GM21528 (cell line): ENCODE measurements around the gene AFF3.

Source experiments
- ATAC-seq: cut with Tn5 transposase; IDR thresholded peaks from one replicate; pipeline ENCODE4 v1.9.1; 2021; ENCODE audit warnings: mild to moderate bottlenecking, moderate library complexity; ENCODE audit not compliant: unreplicated experiment, low FRiP score

AFF3 gene

DNA sequence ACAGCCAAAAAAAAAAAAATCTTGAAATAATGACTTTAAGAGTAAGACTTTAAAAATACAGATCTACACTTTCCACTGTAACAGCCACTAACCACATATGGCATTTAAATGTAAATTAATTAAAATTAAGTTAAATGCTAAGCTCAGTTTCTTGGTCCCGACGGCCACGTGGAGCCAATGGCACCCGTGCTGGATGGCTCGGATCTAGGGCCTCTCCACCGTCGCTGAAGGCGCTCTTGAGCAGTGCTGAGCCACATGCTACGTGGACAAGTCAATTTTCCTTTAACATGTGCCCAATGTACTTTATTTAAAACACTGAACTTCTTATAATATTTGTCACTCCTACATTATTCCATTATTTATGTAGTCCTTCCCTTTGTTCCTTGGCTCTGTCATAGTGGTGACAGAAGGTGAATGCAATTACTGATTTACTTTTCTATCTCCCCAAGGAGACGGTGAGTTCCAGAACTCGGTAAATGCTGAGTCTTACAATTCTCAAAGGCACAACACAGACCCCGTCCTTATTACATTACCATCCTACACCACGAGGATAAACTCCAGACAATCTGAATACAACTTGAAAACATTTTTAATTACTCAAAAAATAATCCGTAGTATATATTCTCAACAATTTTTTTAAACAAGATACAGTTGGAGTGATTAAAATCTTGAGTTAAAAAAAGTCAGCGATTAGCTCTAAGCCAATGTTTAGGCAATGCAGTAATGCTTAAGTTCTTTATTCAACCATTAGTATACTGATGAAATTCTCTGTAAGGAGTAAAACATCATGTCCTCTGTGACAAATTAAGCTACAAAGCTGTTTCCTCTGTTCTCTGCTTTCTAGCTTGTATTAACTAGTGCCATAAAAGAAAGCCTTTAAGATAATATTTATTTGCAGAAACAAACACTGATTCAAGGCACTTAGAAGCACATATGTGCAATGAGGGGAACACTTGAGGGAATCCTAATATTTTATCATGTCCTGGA is 95.1 kb downstream of the AFF3 start:
- ATAC-seq, result no peak

DNA sequence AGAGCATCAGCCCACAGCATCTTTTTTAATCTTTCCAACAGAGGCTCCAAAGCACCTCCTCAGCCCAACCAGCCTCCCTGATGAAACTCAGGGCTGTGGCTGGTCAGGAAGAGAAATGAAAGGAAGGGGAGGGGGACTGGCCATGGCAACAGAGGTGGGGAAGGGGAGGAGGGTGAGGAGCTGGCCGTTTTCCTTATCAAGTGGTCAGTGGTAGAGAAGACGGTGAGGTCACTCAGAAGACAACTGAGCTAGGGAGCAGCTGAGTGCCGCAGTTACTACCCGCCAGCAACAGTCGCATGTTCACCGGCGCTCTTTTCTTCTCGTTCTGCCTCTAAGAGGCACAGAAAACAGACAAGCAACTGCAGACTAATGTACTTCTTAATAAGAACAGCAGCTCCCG is 97.4 kb downstream of the AFF3 start:
- no peak for ATAC-seq

GRCh38 chr2:100043891-100044255 is 98.5 kb downstream of the AFF3 start:
- ATAC-seq, result no peak

DNA sequence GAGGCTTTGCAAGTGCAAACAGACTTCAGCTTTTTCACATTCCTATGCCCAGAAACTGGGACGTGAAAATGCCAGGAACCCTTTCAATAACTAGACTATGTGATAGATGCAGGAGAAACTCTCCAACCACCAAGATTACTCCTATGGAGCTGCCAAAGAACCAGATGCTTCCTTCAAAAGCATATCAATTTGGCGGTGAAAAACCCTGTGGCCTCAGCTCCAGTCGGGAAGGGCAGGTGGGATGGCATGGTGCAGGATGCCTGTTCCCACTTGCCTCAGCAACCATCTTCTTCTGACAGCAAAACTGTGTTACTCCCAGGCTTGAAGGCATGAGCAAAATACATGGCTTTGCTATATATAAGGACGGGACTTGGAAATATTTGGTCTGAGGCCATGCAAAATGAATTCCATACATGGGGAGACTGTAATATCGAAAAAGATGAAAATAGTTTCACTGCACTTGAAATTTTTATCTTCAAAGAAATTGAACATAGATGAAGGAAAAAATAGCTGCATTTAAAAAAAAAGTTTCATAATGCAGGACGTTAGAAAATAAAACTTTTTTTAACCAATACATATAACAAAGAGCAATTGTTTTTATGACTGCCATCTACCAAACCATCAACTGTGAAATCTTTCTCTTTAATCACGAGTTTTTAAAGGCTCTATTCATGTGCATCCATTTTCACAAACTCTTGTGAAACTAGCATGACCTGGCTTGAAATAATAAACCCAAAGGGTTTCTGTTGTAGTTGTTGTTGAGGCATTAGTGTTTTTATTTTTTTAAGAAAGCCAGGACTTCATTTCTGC is 99.1 kb downstream of the AFF3 start:
- no peak for ATAC-seq

GRCh38 chr2:100042562-100042961 is 99.8 kb downstream of the AFF3 start:
- ATAC-seq, result no peak

DNA sequence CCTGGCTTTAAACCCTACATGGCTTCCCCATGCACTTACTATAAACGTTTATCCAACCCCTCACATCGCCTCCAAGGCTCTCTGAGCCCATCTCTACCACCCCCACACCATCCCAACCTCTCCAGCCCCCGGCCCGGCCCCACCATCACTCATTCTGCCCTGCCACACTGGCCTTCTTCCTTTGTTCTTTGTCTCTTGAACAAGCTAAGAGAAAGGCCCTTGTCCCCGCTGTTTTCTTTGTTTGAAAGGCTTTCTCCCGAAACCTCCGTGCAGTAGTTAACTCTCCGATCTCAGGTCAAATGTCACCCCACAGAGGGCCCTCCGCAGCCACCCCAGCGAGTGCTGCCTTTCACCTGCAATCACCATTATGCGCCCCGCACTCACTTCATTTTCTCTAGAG is 100.4 kb downstream of the AFF3 start:
- ATAC-seq, result no peak

DNA sequence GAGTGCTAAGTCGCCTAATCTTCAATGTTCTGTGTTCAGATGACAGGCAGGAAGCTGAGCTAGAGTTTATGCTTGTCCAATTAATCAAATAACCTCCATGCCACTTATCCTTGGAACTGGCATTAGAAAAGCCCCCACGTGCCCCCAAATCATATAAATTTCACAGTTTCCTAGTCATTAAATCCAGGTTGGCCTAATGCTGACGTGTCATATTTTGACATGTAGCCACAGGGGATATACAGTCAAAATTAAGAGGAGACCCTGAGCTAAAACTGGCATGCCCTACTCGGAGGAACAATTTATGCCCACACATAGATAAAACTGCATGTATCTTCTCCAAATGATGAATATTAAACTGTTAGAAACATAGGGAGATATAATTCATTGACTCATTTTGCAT is 101.0 kb downstream of the AFF3 start:
- no peak for ATAC-seq

- no peak for ATAC-seq
Observed at GRCh38 chr2:100040906-100041305, 101.5 kb downstream of the AFF3 start.

DNA sequence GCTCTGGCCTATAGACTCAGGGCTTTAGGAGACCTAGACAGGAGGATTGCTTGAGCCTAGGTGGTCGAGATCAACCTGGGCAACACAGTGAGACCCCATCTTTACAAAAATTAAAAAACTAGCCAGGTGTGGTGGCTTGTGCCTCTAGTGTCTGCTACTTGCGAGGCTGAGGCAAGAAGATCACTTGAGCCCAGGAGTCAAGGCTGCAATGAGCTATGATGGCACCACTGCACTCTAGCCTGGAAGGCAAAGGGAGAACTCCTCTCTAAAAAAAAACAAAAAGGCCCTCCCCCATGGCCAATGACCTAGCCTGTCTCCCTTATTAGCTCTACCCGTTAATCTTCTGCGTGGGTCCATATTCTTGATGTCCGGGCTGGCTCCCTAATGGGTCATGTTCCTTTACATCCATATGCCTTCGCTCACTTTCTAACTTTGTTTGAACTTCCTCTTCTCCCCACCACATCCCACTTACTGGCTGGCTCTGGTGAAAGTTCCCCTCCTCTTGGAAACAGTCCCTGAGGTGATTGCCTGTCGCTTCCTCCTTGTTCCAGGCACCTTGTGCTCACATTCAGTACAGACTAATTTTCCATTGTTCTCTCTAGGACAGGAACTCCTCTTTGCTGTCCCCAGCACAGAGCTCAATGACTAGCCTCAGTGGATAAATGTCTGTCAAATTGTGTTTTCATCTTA is 103.0 kb downstream of the AFF3 start:
- ATAC-seq, result no peak

GRCh38 chr2:100038011-100038410 is 104.4 kb downstream of the AFF3 start:
- no peak for ATAC-seq

DNA sequence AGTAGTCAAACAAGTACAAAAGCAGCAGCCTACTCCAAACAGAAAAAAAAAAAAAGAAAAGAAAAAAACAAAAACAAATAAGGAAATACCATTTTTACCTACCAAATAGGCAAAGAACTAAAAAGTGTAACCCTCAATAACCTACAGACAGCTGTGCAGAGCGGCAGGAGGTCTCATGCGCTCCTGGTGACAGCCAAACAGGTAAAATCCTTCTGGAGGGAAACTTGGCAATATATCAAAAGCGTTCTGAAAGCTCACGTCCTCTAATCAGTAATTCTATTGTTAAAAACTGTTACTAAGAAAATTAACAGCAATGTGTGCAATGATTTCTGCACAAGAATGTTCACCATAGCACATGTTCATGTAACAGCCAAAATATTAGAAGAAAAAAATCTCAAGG is 105.6 kb downstream of the AFF3 start:
- no peak for ATAC-seq

- no peak for ATAC-seq
Observed at GRCh38 chr2:100036026-100036425, 106.4 kb downstream of the AFF3 start.

DNA sequence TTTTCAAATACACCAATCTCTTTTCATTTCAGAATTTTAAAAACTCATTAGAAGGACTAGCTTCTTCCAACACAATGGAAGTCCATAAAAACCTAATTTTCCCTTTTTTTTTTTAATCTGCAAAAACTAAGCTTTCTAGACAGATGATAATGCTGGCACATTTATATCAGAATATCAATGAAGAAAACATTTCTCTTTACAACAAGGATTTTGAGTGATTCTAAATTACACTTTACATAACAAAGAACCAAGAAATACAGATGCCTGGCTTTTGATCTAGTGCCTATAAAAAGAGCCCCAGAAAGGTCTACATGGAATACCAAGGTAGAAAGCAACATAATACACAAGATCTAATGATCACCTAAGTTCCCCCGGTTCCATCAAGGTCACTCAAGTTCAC is 108.0 kb downstream of the AFF3 start:
- ATAC-seq, result no peak

DNA sequence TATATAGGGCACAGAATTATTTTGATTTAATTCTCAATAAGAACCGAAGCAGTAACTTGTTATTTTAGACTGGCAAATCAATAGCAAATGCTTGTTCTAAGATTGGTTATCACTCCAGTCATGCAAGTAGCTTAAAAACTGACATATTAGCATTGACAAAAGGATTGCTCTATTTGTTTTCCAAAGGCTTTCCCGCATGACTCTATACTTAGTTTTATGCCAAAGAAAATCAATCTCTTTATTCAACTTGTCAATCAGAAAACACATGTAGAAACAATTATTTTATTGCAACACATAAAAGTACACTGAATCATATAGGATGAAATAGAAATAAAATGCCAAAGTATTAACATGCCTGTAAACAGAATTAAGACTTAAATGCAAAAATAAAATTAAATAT is 108.4 kb downstream of the AFF3 start:
- ATAC-seq, result no peak

DNA sequence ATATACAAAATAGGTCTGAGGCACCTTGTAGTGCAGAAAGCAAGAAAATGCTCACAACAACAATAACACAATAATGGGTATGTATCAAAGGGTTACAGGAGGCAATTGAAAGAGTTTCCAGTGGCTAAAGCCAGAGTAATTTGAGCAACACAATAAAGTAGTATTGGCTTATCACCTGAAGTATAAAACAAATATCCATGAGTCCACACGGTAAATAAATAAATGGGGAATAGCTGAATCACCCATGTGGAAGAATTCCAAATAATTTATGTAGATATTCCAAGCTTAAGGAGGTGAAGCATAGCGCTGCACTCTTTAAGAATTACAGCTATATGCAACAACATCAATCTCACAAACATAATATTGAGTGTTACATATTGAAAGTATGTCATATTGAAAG is 110.8 kb downstream of the AFF3 start:
- ATAC-seq, result no peak

GRCh38 chr2:100029460-100029859 is 112.9 kb downstream of the AFF3 start:
- ATAC-seq, result no peak

GRCh38 chr2:100021791-100022340 is 120.5 kb downstream of the AFF3 start:
- ATAC-seq, result no peak

DNA sequence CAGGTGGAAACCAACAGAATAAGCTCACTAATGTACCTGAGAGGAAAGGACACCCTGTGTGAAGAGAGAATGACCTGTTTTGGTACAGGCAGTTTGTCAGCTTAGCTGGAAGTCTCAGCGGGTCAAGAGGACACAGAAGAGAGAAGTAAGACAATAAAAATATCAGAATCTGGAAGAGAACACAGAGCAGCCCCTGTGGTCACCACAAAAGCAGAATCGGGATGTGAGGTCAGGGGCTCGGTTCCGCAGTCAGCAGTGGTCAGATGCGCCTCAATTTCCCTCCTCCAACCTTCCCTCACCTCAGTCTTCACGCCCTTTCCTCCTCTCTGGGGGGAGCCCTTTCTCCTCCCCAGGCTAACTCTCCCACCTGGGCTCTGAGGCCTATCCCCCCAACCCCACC is 122.9 kb downstream of the AFF3 start:
- ATAC-seq, result no peak

DNA sequence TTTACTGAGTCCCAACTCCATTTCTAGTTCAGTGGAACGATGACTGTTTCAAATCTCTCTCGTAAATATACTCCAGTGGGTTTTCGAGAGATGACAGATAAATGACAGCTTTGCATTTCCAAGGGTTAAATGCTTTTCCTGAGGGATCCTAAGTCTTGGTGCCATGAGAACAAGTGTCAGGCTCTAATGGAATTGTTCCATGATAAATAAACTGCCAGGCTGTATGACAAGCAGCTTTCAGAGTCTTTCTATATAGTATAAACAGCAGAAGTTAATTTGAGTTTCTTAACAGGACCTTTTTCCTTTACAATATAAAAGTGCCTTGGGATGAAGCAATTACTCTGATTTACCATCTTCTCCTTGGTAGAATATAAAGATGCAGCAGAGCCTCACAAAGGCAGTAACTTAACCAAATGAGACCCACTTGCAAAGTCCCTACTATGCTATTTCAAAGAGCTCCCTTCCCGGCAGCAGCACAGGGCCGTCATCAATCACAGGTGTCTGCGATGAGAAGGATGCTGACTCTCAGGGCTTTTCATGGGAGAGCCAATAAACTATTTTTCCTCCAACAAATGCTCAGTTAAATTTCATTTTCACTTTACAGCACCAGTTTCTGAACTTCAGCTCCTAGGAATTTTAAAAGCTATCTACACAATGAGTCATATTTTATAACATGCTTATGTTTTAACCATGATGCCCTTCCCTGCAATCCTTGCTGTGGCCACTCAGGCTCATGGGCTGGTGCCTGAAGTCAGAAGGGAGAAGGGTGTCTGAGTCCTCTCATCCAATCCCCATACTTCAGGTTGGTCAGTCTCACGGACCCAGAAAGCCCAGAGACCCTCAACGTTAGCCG is 123.8 kb downstream of the AFF3 start:
- no peak for ATAC-seq

DNA sequence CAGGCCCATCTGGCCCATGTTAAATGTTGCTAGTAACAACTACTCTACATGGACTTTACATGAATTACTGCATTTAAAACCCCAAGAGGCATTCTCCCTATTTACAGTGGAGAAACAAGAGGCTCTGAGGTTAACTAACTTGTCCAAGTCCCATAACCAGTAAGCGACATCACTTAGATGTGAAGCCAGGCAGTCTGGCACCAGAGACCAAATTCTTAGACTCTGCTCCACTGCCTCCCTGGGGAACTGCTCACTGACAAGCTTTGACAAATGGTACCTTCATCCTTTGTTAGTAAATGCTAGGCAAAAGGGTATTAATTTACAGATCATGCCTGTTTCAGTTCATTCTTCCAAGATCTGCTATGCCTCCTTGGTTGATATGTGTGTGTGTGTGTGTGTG is 124.8 kb downstream of the AFF3 start:
- no peak for ATAC-seq
